NB4 (cell line): ENCODE measurements around the gene CIAO2B.

Experiments used
- DNase-seq: peaks from one replicate; pipeline ENCODE4 v3.0.0; 2010; ENCODE audit warnings: low read depth
- H3K4me3 ChIP-seq: one replicate; pipeline ENCODE4 v1.5.1; 2011; ENCODE audit warnings: mild to moderate bottlenecking, low read depth, low read length, moderate library complexity
- MYC ChIP-seq: IDR thresholded peaks from 2 replicates; pipeline ENCODE4 v1.6.1; 2011; ENCODE audit warnings: low read depth, low read length
- POLR2A ChIP-seq: IDR thresholded peaks from 2 replicates; pipeline ENCODE4 v1.6.1; 2011; ENCODE audit warnings: mild to moderate bottlenecking; ENCODE audit not compliant: insufficient read length; ENCODE audit errors: extremely low read depth
- TF ChIP-seq, protein P1 (sequence below): IDR thresholded peaks from one replicate; pipeline ENCODE4 v1.5.1; 2012; ENCODE audit warnings: low read depth, low read length
- TF ChIP-seq, protein P2 (sequence below): IDR thresholded peaks from 2 replicates; pipeline ENCODE4 v1.6.1; 2011; ENCODE audit warnings: low read depth, low read length

Gene CIAO2B

DNA sequence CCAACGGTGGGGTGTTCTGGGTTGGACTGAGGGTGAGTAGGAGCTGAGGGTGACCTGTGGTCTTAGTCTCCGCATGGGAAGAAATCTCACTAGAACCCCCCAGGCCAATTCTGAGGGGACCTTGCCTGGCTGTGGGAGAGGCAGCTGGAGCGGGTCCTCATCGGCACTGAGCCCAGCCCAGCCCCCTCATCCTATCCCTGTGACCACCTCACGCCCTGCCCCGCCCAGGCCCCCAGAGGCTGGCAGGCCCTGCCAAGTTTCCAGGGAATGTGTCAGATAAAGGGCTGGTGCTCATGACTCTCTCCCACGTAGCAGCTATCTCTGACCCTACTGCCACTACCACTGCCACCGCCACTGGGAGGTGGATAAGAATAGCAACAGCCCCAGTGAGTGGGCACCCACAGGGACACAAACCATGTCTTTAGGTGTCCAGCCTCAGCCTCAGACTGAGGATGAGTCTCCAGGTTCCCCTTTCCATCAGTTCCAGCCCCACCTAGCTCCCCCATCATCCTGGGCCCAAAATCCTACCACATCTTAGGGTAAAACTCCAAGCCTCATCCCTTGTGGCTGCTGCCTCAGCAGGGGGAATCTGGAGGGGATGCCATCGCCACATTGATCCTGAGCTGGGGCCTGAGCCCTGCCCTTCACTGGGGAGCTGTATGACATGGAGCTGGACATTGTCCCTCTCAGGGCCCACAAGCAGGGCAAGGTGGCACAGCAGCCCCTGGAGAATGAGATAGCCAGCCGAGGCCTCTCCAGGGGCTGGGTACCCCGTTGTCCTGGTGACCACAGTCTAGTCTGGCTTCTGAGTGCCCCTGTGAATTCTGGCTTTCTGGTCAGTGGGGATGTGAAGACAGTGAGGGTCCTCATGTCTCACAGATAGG is 30.4 kb downstream of the CIAO2B start:
- TF ChIP-seq MYC = no peak
- TF ChIP-seq, protein P1, sequence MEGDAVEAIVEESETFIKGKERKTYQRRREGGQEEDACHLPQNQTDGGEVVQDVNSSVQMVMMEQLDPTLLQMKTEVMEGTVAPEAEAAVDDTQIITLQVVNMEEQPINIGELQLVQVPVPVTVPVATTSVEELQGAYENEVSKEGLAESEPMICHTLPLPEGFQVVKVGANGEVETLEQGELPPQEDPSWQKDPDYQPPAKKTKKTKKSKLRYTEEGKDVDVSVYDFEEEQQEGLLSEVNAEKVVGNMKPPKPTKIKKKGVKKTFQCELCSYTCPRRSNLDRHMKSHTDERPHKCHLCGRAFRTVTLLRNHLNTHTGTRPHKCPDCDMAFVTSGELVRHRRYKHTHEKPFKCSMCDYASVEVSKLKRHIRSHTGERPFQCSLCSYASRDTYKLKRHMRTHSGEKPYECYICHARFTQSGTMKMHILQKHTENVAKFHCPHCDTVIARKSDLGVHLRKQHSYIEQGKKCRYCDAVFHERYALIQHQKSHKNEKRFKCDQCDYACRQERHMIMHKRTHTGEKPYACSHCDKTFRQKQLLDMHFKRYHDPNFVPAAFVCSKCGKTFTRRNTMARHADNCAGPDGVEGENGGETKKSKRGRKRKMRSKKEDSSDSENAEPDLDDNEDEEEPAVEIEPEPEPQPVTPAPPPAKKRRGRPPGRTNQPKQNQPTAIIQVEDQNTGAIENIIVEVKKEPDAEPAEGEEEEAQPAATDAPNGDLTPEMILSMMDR = no peak
- TF ChIP-seq, protein P2, sequence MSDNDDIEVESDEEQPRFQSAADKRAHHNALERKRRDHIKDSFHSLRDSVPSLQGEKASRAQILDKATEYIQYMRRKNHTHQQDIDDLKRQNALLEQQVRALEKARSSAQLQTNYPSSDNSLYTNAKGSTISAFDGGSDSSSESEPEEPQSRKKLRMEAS = no peak
- TF ChIP-seq POLR2A = no peak
- no peak for DNase-seq
- H3K4me3 ChIP-seq = no peak overlapping the region

DNA sequence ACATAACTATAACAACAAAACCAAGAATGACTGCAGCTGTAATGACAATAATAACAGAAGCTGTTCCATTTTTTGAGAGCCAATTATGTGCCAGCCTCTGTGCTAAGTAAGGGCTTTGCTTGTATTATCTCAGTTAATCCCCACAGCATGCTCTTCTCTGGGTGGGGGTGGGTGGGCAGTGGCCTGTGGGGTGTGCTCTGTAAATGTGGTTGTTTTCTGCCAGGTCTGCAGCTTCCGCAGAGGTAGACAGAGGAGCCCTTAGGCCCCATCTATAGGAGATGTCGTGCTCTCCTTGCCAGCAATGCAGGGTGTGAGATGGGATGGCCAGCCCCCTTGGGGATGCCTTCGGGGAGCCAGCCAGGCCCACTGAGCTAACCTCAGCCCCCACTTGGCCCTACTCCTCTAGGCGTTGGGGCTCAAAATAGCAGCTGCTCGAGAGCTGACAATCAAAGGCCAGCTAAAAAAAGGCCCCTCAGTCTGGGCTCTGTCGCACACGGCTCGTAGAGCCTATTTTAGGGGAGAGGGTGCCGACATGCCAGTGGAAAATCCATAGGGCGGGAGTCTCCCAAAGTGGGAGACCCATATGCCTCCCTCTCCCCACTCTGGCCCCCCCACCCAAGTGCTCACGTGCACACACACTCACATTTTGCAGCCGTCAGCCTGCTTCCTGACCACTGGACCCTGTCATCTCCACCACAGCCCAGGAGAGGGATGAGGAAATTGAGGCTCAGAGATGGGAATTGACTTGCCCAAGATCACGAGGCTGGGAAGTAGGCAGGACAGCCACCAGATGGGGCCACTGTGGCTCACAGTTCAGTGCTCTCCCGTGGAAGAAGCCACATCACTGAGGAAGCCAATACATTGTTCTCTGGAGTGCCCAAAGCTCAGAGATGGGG is 31.3 kb downstream of the CIAO2B start:
- no peak for DNase-seq

DNA sequence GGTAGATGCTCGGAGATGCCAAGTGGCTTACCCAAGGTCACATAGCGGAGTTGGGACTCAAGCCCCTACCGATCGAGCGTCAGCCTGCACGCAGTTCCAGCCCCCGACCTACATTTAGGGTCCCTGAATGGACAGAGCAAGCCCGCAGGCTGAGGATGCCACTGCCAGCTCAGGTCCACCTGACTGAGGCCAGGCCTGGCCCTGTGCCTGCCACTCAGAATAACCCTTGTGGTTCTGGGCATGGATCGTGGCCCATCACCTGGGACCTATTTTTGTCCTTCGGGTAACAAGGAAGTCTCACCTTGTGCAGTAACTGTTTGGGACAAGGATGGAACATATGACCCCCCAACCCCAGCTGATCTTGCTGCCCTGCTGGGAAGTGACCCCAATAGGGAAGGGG is 32.6 kb downstream of the CIAO2B start:
- DNase-seq = no peak
- H3K4me3 ChIP-seq = no peak overlapping the region
- TF ChIP-seq POLR2A (no peak), MYC (no peak)
- TF ChIP-seq, protein P1 = no peak
- TF ChIP-seq, protein P2 = no peak

More for the DNA sequence above, 31.3 kb downstream of the CIAO2B start:
- no peak overlapping the region for H3K4me3 ChIP-seq
- TF ChIP-seq, protein P1 = no peak
- TF ChIP-seq MYC = no peak
- TF ChIP-seq POLR2A = no peak
- TF ChIP-seq, protein P2 = no peak

DNA sequence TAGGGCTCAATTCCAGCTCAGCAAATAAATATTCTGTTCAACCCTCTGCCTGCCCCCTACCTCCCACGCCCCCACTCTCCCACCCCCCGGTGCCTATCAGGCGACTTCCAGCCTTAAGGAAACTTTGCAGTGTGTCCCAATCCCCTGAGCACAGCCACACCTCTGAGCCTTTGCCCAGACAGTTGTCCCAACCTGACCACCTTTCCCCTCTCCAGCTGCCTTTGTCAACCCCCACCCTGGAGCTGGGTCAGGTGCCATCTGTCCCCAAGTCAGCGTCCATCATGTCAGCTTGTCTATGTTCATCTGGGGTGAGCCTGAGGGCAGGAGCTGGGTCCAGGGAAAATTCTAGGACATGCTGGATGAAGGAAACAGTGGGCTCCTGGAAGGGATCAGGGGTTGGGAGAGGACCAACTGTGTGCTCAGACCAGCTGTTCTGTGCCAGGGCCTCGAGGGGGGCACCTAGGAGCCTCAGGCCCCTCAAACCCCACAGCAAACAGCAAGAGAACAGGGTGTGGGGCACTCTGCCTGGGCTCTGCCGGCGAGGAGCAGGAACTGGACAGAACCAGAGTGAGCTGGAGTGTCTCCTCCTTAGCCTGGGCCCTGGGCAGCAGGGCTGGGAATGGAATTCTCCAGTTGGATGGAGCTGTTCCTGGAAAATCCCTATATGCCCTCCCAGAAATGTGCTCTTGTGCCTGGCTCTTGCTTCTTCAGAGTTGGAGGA is 33.3 kb downstream of the CIAO2B start:
- TF ChIP-seq, protein P2 = no peak
- TF ChIP-seq, protein P1 = no peak
- TF ChIP-seq POLR2A = no peak
- no peak for TF ChIP-seq MYC
- no peak for DNase-seq
- H3K4me3 ChIP-seq = no peak overlapping the region
